DMS153 treated with DMSO at 0.1 percent for 48 hours (cell line): ENCODE data around the gene CHCHD5.
"Not testable (repeated sequence)": the region's sequence is repeated elsewhere in the genome, so short reads cannot be mapped to it uniquely, and the experiment has no call there.

Experiments
- DNase-seq: peaks from one replicate; lab custom pipeline; 2025; ENCODE audit not compliant: unreplicated experiment; lab: John Stamatoyannopoulos, UW

The CHCHD5 gene

DNA sequence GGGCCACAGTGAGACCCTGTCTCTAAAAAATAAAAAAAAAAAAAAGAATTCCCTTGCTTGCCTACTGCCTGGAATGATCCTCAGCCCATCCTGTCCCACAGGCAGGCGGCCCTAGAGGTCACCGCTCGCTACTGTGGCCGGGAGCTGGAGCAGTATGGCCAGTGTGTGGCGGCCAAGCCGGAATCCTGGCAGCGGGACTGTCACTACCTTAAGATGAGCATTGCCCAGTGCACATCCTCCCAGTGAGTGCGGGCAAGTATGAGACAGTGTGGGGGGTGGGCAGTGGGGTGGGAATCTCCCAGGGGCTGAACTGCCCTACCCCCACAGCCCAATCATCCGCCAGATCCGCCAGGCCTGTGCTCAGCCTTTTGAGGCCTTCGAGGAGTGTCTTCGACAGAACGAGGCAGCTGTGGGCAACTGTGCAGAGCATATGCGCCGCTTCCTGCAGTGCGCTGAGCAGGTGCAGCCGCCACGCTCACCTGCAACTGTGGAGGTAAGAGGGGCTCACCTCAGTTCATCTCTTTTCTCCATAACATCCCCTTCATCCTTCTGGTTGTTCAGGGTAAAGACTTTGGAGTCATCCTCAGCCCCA, 1.6 kb downstream of the CHCHD5 start:
- DNase-seq: no peak

DNA sequence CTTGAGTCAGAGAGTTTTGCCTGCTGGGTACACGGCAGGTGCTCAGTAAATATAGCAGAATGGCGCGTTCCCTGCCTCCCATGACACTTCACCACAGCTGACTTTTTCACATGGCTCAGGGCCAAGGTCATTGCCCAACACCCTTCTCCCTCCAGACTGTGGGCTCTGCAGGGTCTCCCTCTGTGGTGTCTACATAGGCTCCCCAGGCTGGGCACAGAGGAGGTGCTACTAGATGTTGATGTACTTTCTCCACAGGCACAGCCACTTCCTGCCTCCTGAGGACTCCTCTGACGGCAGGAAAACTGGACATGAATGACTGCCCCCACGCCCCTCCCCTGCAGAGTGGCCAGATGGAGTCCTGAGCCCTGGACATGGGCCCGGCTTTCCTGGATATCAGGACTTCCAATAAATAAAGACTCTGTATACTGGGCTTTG, 4.2 kb downstream of the CHCHD5 start:
- no peak for DNase-seq

DNA sequence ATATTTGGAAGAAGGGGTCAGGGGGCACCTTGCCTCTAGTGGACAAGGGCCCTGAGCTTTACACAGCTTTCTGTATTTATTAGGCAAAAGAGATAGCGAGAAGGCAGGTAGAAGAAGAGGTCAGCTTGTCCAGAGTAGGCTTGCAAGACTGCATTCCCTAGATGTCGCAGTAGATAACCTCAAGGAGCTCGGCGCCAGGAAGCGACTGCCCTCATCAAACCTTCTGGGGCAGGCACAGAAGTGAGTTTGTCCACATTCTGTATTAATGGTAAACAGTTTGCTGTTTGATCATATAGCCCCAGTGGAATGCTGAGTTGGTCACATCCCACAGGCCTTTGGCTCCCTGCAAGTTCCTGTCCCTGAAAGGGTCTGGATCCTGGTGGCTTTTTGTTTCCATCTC, 7.0 kb downstream of the CHCHD5 start:
- no peak for DNase-seq

DNA sequence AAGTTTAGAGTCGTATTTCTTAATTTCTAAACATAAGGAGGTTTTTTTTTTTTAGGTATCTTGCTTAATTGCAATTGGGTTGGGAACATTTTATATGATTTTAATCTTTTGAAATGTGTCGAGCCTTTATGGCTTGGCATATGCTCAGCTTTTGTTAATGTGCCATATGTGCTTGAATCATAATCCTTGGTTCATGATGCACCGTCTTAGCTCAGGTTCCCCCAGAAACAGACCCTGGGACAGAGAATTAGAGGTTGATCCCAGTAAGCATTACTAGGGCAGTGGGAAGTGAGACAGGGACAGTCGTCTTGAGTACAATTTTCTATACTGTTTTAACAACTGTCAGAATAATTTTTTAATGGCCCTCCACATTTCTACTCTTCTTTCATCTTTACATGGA, 9.3 kb downstream of the CHCHD5 start:
- DNase-seq: no peak

DNA sequence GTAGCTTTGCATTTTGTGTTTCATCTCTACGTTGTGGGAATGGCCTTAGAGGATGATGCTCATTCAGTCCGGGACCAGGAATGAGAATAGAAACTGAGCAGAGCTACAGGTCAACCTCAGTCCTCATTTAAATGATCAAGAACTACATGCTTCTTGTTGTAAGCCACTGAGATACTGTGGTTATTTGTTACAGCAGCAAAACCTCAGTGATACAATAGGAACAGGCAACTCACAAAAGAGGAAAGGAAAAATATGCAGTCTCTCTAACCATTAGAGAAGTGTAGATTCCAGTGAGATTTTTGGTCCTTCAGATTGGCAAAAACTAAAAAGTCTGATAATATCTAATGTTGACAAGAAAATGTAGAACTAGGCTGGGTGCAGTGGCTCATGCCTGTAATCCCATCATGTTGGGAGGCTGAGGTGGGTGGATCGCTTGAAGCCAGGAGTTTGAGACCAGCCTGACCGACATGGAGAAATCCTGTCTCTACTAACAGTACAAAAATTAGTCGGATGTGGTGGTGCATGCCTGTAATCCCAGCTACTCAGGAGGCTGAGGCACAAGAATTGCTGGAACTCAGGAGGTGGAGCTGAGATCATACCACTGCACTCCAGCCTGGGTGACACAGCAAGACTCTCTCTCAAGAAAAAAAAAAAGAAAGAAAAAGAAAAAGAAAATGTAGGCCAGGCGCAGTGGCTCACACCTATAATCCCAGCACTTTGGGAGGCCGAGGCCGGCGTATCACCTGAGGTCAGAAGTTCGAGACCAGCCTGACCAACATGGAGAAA, 13.3 kb downstream of the CHCHD5 start:
- no peak for DNase-seq

DNA sequence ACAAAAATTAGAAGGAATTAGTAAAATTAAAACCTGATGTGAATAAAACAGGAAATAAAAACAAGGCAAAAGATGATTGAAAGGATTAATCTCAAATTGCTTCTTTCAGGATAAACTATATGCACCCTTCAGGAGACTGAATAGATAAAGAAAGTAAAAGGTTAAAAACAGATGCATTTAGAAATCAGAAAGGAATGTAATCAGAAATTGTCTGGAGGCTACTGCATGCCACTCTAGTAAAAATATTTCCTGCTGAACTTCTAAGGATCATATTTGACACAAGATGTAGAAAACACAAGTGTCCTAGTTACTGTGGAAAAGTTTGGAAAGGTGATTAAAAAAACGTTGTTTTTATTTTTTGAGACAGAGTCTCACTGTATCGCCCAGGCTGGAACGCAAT, 16.2 kb downstream of the CHCHD5 start:
- DNase-seq: no peak

DNA sequence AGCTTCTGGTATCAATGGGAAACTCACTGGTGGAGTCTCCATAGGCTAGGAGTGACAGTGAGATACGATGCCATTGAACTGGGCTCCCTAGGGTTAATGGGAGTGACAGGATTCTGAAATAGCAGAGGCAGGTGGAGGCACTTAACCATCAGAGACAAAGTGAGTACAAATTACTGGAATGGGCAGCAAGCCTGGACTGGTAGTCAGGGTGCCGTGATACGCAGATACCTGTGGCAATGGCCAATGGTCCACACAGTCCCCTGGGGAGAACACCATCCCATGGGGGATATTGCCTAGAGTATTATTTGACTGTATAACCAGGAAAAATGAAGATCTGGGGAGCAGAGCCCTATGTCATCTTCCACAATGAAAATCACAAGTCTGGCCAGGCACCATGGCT, 17.3 kb downstream of the CHCHD5 start:
- no peak for DNase-seq

DNA sequence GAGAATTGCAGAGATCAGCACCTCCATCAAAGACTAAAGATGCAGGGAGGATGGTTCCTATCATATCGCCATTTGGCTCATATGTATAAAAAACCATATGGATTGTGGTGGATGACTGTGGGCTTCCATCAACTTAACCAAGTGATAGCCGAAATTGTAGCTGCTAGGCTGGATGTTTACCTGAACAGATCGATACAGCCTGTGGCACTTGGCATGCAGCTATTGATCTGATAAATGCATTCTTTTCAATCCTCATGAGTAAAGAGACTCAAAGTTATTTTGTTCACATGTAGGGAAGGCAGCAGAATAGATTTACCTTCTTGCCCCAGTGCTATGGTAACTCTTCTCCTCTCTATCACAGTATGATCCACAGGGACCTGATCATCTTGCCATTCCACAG, 18.5 kb downstream of the CHCHD5 start:
- DNase-seq: no peak

DNA sequence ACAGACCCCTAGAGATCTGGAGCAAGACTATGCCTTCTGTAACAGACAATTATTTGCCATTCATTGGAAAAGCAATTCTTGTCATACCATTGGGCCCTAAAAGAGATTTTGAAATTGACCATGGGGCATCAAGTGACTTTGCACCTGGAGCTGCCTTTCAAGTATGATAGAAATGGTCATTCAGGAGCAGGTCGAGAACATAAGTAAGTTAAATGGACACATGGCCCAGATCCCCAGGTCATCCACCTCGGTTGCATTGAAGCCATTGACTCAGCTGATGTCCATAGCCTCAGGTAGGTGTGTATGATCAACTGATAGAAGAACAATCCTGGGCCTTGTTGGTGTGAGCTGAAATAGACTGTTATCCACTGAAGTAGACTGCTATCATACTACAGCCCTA, 19.3 kb downstream of the CHCHD5 start:
- DNase-seq: no peak

DNA sequence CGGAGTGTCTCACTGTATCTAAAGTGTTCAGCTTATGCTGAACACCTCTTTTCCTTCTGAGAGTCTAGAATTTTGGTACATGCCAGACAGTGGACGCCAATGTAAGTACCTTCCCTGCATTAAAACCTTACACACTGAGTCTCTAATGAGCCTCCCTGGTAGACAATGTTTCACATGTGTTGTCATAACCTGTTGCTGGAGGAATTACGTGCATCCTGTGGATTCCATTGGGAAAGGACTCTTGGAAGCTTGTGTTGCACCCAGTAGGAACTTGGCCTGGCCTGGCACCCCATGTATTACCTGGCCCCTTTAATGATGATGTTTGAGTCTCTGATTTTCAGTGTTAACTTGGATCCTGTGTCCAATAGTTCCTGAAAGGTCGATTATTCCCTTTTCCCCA, 20.5 kb downstream of the CHCHD5 start:
- no peak for DNase-seq

DNA sequence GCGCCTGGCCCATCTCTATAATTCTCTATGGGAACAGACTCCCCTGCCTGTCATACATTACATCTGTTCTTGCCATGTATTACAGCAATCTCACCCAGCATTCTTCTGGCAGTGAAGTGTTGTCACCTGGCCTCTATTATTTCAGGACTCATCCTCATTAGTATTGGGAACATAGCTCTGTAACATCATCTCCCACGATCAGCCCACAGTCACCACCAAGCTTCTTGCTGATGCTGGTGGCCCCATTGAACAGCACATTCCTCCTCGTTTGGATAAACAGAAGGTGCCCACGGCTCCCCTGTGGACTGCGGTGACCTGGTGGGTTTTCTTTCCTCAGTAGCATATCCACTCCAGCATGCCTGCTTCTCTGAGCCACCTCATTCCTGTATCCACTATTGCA, 21.5 kb downstream of the CHCHD5 start:
- DNase-seq: no peak

DNA sequence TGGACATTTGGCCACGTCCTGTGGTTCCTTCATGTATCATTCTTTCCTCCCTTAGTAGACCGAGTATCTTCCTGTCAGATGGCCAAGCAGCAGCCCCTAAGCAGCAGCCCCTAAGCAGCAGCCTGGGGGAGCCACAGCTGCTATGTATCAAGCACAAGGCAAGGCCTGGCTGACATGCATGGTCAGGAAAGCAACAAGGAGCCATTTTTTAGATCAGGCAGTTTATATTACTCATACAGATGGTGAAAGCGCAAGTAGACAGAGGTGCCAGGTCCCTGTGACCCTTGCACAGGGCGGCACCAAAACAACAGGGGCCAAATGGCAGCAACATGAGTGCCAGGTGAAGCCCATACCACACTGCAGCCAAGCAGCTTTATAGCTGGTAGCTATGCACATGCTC, 22.1 kb downstream of the CHCHD5 start:
- no peak for DNase-seq

DNA sequence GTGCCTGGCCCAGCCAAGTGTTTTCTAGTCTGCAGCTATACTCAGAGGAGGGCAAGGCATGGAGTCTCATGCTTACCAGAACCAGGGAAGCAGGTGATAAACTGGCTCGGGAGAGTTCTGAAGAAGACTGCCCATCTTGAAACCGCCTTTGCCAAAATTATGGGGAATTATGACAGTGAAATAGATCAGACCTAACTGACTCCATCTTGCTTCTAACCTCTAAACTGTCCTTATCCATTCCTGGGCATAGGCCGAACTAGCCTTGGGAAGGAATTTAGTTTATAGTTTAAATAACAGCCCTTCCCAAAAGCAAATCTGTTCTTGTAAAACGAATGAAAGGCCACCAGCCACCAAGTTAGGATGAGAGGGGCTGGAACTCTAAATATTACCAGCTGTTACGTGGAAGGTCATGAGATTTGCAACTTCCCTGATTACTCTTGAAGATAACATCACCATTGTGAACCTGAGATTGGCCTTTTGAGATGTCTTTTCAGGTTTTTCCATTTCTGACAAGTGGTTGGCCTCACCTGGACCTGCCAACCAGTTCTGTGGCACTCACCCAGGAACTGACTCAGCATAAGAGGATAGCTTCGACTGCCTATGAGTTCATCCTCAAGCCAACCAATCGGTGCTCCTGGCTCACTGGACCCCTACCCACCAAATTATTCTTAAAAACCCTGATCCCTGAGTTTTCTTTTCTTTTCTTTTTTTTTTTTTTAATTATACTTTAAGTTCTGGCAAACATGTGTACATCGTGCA, 23.4 kb downstream of the CHCHD5 start:
- no peak for DNase-seq

DNA sequence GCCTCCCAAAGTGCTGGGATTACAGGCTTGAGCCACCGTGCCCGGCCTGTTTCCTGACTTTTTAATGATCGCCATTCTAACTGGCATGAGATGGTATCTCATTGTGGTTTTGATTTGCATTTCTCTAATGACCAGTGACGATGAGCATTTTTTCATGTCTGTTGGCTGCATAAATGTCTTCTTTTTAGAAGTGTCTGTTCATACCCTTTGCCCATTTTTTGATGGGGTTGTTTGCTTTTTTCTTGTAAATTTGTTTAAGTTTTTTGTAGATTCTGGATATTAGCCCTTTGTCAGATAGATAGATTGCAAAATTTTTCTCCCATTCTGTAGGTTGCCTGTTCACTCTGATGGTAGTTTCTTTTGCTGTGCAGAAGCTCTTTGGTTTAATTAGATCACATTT, 24.9 kb downstream of the CHCHD5 start:
- DNase-seq: not testable (repeated sequence)

DNA sequence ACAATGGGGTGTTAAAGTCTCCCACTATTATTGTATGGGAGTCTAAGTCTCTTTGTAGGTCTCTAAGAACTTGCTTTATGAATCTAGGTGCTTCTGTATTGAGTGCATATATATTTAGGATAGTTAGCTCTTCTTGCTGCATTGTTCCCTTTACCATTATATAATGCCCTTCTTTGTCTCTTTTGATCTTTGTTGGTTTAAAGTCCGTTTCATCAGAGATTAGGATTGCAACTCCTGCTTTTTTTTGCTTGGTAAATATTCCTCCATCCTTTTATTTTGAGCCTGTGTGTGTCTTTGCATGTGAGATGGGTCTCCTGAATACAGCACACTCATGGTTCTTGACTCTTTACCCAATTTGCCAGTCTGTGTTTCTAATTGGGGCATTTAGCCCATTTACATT, 27.9 kb downstream of the CHCHD5 start:
- not testable (repeated sequence) for DNase-seq

DNA sequence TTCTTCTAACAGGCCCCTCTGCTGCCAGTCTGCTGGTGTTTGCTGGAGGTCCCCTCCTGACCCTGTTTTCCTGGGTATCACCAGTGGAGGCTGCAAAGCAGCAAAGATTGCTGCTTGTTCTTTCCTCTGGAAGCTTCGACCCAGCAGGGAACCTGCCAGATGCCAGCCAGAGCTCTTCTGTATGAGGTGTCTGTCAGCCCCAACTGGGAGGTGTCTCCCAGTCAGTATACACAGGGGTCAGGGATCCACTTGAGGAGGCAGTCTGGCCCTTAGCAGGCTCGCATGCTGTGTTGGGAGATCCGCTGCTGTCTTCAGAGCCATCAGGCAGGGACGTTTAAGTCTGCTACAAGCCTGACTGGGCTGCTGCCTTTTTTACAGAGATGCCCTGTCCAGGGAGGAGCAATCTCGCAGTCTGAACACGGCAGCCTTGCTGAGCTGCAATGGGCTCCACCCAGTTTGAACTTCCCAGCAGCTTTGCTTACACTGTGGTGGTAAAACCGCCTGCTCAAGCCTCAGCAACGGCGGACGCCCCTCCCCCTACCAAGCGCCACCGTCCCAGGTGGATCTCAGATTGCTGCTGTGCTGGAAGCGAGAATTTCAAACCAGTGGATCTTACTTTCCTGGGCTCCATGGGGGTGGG, 29.9 kb downstream of the CHCHD5 start:
- no peak for DNase-seq

DNA sequence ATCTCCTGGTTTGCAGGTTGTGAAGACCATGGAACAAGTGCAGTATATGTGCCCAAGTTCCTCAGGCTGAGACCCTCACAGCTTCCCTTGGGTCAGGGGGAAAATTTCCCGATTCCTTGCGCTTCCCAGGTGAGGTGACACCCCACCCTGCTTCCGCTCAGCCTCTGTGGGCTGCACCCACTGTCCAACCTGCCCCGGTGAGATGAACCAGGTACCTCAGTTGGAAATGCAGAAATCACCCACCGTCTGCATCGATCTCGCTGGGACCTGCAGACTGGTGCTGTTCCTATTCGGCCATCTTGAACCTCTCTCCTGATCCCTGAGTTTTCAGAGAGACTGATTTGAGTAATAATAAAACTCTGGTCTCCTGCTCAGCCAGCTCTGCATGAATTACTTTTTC, 30.6 kb downstream of the CHCHD5 start:
- DNase-seq: no peak

DNA sequence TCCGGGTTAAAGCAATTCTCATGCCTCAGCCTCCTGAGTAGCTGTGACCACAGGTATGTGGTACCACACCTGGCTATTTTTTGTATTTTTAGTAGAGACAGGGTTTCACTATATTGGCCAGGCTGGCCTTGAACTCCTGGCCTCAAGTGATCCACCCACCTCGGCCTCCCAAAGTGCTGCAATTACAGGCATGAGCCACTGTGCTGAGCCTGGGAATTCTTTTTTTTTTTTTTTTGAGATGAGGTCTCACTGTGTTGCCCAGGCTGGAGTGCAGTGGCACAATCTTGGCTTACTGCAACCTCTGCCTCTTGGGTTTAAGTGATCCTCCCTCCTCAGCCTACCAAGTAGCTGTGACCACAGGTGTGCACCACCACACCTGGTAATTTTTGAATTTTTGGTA, 31.4 kb downstream of the CHCHD5 start:
- DNase-seq: not testable (repeated sequence)

DNA sequence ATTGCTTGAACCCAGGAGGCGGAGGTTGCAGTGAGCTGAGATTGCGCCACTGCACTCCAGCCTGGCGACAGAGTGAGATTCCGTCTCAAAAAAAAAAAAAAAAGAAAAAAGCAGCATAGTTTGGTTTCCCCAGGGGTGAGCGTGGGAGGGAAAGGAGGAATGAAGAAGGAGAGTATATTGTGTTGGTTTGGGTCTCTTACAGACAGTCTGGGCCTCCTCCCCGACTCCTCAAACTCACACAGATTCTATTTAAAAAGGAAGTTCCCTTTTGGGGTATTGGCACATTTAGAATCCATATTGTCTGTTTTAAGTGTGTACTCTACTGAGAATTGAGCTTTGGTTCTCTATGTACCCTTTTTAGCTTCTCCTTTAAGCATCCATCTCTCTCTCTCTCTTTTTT, 34.0 kb downstream of the CHCHD5 start:
- no peak for DNase-seq

DNA sequence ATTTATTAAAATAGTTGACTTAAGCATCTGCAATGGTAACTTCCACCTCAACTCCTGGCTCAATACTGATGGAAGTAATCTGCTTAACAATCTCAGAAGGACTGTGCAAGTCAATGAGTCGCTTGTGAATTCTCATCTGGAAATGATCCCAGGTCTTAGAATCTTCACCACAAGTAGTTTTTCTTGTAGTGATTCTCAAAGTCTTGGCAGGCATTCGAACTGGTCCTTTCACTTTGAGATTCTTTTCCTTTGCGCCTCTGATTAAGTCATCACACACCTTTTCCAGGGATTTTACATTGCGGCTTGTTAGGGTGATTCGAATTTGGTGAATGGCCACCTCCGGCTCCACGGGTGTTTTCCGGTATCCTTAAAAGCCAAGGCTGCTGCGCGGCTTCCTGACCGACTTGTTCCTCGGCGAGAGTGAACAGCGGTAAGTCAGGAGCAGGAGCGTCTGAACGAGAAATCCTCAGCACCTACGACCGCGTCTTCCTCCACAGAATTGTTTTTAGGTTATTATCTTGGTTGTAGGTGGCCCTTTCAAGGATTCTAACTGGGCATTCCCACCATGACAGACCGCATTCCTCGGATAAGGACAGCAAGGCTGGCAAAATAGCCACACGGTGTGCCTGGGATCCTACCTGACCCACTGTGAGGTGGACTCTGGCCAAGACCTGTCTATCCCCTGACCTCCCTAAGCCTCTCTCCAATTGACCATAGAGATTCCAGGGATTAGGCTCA, 37.5 kb downstream of the CHCHD5 start:
- no peak for DNase-seq

DNA sequence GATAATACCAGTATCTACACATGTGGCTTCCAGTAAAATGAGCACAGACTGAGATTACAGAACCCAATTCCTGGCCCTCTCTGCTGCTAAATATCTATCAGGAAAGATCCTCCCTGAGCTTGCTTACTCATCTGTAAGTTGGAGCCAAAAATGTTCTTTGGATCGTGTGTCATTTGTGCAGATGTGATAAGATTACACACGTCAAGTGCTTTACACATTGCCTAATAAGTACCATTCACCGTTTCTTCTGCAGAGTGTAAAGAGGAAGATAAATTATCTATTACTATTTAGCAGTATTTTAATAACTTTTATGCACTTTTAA, 38.1 kb downstream of the CHCHD5 start:
- DNase-seq: no peak
